HG02610 (cell line): Measurements from ENCODE around the gene TENM3.

ENCODE experiments used
- ATAC-seq: cut with Tn5 transposase; IDR thresholded peaks from one replicate; pipeline ENCODE4 v1.9.1; 2021; ENCODE audit warnings: mild to moderate bottlenecking, moderate library complexity; ENCODE audit not compliant: unreplicated experiment

The TENM3 gene

DNA sequence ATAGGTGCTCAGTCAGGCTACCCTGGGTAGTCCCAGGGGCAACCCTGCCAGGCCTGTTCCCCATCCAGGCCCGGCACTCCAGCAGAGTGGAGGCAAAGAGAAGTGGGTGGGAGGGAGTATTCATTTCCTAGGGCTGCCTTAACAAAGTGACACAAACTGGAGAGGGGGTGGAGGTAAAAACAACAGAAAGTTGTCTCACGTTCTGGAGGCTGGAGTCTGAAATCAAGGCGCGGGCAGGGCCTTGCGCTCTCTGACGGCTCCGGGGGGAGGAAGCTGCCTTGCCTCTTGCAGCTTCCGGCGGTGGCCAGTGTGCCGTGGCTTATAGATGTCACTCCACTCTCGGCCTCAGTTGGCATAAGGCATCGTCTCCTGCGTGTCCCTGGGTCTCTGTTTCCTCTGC lies 583.2 kb downstream of the TENM3 start:
- peak; percentile 63 for ATAC-seq

DNA sequence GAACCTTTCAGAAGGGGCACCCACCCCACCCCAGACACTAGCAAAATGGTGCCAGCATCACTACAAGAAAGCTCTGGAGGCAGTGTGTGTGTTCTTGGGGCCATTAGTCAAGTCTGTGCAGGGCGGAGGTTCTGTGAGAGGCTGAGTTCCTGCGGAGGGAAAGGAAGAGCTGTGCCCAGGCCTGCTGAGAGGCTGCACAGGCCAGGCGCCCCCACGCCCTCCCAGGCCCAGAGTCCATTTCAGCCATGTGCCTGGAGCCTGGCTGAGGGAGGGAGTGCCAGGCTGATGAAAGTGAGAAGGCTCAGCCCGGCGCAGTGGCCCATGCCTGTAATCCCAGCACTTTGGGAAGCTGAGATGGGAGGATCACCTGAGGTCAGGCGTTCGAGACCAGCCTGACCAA lies 584.0 kb downstream of the TENM3 start:
- ATAC-seq: no peak

DNA sequence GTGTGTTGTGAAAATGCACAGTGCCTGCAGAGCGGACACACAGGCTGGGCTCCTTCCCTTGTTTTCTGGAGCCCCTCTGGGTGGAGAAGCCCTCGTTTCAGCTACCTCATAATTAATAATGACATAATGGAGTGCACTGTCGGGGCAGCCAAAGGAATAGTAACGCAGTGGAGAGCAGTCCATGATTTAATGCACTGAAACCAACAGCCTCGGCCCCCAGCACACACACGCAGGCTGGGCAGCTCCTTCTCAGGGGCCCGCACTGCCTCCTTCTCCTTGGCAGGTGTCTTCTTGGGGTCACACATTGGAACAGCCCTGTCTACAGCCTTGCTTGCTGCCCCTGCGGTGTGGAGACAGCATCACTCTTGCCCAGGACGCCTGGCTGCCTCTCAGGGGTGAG lies 584.8 kb downstream of the TENM3 start:
- no peak for ATAC-seq

DNA sequence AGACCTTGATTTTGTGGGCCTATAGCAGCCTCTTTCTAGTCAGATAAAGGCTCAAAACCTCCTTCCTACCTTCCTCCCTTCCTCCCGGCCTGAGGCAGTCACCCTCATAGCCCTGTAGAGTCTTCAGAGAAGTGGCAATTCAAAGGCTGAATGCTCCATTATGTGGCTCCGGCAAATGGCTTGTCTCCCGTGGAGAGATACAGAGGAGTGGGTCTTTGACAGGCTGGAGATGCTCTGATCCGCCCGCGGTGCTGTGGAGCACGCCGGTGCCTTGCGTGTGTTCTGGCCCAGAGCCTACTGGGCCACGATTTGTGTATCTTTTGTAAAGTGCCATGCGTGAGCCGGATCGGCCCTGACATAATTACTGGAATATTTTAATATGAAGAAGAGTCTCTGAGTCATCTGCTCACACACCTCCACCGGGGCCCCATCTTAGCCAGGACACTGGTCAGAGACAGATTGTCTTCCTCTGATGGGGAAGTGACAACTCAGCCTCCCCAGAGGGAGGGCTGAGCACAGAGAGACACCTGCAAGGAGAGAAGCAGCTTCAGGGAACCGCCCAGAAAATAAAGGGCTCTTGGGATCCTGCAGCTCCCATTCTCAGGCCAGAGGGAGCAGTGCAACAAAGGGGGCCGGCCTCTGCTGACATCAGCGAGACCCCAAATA lies 585.3 kb downstream of the TENM3 start:
- ATAC-seq: no peak

DNA sequence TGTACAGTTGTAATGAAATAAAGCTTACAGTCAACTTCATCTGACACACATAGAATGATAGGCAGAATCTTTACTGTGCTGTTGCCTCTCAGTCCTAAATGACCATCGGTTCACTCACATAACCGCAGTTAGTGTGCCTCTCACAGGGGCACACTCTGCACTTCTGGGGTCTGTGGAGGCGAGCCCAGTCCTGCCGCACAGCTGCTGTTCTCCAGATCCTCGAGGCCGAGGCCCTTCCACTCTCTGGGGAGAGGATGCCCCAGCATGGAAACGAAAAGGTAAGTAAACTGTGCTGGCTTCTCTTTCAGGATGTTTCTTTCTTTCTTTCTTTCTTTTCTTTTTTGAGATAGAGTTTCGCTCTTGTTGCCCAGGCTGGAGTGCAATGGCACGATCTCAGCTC lies 586.0 kb downstream of the TENM3 start:
- ATAC-seq: no peak

DNA sequence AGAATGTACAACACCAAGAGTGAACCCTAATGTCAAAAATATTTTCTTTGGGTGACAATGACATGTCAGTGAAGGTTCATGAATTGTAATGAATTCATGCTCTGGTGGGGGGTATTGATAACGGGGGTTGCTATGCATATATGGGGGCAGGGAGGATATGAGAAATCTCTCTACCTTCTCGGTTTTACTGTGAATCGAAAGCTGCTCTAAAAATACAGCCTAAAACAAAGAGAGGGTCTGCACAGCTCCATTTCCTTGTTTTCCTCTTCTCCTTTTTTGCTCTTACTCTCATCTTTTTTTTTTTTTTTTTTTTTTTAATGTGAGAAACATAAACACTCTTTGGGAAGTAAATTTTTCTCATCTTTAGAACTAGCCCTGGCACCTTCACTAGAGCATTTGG lies 588.2 kb downstream of the TENM3 start:
- ATAC-seq: peak; percentile 34

DNA sequence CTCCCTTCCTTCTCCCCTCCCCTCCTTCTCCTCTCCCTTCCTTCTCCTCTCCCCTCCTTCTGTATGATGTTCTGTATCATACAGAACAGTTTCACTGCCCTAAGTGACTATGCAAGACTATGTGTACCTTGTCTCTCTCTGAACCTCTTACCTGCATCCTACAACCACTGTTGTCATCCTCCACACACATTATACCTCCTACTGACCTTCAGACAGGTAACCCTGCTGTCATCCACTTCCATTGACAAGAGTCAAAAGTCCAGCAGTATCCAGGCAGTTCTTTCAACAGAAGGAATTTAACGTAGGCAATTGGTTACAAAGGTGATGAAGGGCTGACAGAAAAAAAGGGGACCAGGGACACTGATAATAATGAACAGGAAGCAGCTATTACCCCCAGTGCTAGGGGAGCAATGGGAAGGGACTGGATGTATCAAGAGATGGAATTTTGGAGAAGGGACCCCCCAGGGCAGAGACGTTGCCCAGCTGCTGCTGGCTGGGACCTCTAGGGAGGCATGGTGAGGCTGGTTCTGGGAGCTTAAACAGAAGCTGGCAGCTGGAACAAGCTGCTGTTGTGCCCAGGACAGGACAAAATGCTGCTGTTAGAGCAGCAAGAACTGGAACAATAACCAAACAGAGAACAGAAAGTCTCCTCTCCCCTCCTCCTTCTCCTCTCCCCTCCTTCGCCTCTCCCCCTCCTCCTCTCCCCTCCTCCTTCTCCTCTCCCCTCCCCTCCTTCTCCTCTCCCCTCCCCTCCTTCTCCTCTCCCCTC lies 589.3 kb downstream of the TENM3 start:
- ATAC-seq: no peak

DNA sequence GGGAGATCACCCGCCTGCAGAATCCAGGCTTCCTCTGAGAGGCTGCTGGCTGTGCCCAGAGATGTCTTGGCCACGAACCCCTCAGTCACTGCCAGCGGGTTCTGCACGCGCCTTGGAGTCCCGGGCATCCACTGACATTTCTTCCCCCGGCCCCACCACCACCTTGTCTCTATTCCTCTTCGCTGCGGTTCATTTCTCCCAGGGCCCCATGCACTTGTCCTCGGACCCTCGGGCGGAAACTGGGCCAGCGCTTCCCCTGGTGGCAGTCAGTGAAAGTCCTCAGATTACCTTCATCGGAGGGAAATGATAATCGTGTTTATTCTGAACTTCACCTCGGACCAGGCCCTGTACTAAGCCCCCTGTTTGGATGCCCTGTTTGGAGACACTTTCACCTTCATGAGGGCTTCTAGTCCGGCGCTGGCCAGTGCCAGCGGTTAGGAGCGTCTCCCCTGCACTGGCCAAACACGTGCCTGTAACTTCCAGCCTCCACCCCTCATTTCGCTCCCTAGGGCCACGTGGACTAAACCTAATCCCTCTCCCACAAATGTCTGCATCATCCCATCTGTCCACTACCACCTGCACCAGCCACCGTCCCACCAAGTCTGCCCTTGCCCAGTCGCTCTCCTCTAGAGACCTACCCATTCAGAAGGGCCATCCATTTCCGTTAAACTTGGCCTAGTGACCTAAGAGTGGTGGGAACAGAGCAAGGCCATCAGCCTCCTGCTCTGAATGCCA lies 592.0 kb downstream of the TENM3 start:
- ATAC-seq: no peak

DNA sequence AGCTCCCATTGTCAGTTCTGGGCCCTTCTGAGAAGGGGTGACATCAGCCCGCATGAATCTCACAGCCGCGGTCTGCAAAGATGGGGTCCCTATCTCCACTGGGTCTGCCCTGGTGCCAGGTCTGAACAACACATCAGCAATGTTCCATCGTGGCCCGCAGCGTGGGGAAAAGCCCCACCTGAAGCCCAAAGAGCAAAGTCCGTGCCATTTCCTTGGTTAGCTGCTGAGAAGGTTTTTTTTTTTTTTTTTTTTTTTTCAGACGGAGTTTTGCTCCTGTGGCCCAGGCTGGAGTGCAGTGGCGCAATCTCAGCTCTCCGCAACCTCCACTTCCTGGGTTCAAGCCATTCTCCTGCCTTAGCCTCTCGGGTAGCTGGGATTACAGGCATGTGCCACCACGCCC lies 594.6 kb downstream of the TENM3 start:
- no peak for ATAC-seq

DNA sequence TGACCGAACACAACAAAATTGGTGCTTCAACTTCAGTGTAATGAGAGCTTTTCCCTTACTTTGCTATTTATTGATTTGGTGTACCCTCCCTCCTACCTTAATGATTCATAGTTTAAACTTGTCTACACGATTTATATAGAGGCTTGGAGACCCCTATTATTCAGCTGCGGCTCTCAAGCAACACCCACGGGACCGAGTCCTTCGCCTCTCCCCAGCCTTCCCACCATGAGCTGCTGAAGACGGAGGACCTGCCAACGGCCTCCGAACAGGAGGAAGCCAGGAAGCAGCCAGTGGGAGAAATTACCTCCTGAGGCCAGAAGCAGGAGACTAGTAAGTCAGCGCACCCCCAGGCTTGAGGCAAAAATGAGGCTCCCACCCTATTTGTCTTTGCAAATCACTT lies 595.3 kb downstream of the TENM3 start:
- no peak for ATAC-seq

DNA sequence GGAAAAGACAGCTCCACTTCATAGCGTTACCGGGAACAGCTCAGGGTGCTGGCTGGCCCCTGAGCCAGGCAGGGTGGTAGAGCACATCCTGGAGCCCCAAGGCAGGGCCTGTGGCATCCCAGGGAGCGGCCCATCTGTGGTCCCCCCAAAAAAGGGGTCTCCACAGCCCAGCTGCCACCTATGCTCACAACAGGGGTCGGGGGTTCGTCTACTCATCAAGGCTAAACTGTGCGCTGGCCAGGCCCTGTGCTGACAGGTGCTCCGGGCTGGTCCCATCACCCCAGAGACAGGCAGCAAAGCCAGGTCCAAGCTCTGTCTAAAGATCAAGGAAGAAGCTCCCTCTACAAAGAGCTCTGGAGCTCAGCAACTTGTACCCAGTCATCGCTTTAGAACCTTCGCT lies 596.1 kb downstream of the TENM3 start:
- ATAC-seq: no peak

DNA sequence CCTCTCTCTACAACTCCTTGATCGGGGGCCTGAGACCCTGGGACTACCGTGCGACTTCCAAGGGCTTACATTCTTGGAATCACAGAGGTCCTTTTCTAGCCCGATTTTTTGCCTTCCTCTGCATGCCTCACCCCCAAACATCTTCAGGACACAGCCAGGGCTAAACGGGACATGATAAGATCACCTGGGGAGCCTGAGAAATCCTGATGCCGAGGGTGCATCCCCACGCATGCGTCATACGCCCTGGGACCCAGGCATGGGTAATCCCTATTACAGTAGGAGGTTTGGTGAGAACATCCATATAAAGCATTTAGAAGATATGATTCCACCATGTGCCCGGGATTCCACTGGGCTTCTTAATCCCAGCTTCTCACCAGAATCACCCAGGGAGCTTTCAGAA lies 596.9 kb downstream of the TENM3 start:
- ATAC-seq: no peak

DNA sequence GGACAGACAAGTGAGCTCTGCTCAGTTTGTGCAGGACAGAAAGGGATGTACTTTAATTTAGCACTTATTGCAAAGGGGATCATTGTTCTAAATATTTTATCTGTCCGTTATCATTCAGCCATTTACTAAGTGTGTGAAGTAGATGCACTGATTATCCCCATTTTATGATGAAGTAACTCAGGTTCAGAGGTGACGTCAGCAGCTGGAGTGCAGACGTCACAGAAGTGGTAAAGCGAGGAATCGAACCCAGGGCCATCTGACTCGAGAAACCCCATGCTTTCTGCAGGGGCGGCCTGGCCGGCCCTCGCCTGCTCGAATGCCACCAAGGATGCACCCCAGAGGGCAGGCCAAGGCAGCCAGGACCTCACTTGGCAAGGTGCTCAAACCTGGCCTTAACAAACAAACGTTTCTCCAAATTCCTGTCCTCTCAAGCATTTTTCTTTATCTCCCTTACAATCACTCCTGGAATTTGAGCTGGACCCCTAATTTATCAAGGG lies 599.0 kb downstream of the TENM3 start:
- ATAC-seq: no peak

DNA sequence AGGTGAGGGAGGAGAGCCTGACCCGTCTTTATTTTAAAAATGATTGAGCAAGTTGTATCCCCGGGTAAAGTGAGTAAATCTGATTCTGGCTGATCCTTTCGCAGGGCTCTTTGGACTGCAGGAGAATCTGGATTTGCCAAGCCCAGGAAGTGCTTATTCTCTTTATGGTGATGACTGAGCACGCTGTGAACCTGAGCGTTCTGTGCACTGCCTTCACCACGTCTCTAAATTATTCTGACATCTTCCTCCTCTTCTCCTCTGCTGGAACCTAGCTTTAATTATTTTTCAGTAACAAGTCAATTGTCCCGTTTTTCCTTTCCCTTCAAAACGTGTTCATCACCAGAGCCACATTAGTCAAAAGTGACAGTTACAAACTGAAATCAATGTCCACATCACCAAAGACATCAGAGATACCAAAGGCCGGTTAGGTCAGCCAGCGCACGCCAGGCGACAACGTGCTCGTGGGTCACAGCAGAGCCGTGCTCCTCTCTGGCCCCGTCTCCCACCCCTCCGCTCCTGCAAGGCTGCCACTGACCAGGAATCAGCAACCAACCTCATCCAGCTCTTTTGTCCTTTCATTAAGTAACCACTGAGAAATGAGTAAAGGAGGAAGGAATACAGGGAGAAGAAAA lies 599.7 kb downstream of the TENM3 start:
- no peak for ATAC-seq

DNA sequence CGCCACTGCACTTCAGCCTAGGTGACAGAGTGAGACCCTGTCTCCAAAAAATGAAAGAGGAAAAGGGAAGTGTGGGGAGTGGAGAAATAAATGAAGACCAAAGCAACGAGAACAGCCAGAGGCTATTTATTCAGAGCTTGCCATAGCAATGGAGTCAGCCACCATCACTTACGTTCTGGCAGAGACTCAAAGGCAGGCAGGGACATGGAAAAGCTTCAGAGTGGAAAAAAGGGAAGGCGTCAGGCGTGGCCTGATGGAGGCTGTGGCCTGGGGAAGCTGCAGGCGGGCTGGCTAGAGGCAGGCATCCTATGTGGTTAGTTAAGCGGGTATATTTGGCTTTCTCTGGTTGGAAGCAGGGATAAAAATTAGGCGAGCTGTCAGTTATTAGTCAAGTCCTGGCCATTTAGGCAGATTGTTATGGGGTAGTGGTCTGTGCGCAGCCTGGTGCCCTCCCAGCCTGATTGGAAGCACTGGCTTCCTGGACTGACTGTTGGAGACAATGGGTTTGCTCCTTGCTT lies 600.7 kb downstream of the TENM3 start:
- ATAC-seq: no peak

DNA sequence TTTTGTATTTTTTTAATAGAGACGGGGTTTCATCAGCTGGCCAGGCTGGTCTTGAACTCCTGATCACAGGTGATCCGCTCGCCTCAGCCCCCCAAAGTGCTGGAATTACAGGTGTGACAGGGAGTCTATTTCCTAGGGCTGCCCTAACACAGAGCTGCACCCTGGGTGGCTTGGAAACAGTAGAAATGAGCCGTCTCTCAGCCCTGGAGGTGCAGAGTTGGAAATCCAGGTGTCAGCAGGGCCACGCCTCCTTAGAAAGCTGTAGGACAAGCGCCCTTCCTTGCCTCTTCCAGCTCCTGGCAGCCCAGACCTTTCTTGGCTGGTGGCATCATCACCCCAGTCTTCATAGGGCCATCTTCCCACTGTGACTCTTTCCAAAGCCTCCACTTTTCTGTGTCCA lies 602.4 kb downstream of the TENM3 start:
- ATAC-seq: no peak

DNA sequence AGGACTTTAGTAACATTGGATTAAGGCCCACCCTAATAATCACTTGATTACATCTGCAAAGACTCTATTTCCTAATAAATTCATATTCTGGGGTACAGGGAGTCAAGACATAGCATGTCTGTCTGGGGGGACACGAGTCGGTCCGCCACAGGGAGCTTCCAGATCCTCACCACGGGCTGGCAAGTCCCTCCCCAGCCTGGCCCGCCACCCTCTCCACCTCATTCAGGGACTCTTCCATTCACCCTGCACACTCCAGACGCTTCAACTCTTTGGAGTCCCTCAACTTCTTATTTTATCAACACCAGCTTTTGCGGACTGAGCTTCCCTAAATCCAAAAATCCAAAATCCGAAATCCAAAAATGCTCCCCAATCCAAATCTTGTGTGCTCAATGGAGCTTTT lies 602.8 kb downstream of the TENM3 start:
- no peak for ATAC-seq

DNA sequence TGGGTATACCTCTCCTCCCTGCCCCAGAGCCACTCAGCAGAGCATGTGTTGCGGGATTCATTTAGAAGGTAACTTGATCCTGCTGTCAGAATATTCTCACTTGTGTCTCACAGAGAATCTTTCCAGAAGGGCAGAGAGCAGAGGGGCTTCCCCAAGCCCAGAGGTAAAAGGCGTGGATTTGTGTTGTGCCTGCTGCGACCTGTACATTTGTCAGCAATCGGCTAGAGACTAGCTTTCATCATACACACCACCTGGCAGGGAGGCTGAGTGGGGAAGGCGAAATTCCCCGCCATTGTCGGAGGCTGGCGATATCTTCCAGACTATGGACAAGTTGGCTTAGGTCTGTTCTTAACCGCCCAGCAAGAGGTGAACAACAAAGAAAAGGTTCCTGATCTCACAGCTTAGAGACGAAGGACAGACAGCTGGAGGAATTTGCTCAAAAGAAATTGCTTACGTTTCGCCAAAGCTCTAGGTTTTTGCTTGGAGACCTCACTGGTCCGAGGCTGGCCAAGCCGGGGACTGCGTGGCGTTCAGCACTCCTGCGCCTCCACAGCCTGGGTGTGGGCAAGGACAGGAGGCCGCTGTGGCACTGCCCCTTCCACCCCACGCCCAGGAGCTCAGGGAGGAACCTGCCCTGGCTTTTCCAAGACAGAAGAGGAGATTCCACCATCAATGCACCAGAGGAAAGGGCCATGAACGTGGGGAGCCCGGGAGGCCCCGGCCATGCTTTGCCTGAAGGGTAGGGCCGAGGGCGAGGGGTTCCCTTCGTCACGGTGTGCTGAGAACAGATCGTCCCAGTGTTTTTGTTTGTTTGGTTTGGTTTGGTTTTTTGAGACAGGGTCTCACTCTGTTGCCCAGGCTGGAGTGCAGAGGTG lies 604.6 kb downstream of the TENM3 start:
- no peak for ATAC-seq

DNA sequence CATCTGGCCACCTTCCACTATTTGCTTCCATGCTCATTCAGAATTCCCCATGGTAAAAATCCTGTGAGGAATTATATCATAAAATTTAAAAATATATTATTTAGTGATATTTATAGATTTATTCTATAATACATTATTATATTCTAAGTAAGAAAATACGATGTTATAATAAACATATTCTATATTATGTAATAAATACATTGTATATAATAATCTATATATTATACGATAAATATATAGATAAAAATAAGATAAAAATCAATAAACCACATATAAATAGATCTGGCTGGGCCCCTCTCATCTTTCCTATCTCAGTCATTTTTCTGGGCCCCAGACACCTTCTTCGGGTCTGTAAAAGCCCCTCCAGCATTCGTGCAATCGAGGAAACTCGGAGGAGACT lies 605.5 kb downstream of the TENM3 start:
- ATAC-seq: no peak
